ENCODE results near the gene LYRM2. TPM values are rescaled to one million over a fixed set of nuclear protein-coding genes. Genes with fewer than 3 reads are reported as not detected.

LYRM2 gene
- total RNA-seq, 4 donors from 2014 or later = 8.1 to 19.5 (median 14.4) TPM

- Histone ChIP-seq H3K9me3 (no peaks in the 10 kb centered on the region), H3K4me1 (no peaks in the 10 kb centered on the region), H3K27me3 (no peaks in the 10 kb centered on the region), H3K36me3 (no peaks in the 10 kb centered on the region), H3K27ac (no peak overlapping the region), H3K4me3 (no peak overlapping the region)
- TF ChIP-seq CTCF (IDR thresholded peaks at IDR 0.05) (no peak), POLR2AphosphoS5 (IDR thresholded peaks at IDR 0.05) (no peak), POLR2A (IDR thresholded peaks at IDR 0.05) (no peak), EP300 (IDR thresholded peaks at IDR 0.05) (no peak)
- DNase-seq (ENCODE audit: low spot score in 2 of 2) = no peak
- WGBS = 85% methylated on average over 5 of the region's 5 CpGs
Measured at GRCh38 chr6:89604653-89605052, 33.9 kb downstream of the LYRM2 start.

GRCh38 chr6:89602166-89602565 lies 36.4 kb downstream of the LYRM2 start:
- H3K4me3 ChIP-seq = no peak overlapping the region
- no peaks in the 10 kb centered on the region for H3K9me3 ChIP-seq
- WGBS = 96% methylated on average over 6 of the region's 6 CpGs
- H3K4me1 ChIP-seq = no peaks in the 10 kb centered on the region
- H3K27me3 ChIP-seq = no peaks in the 10 kb centered on the region
- TF ChIP-seq CTCF (IDR thresholded peaks at IDR 0.05) (no peak), POLR2AphosphoS5 (IDR thresholded peaks at IDR 0.05) (no peak), POLR2A (IDR thresholded peaks at IDR 0.05) (no peak), EP300 (IDR thresholded peaks at IDR 0.05) (no peak)
- H3K27ac ChIP-seq = no peak overlapping the region
- no peaks in the 10 kb centered on the region for H3K36me3 ChIP-seq
- no peak for DNase-seq (ENCODE audit: low spot score in 2 of 2)

- no peak overlapping the region for H3K4me3 ChIP-seq
- H3K9me3 ChIP-seq = no peaks in the 10 kb centered on the region
- no peak for TF ChIP-seq EP300 (IDR thresholded peaks at IDR 0.05)
- TF ChIP-seq POLR2AphosphoS5 (IDR thresholded peaks at IDR 0.05) = no peak
- no peak for TF ChIP-seq POLR2A (IDR thresholded peaks at IDR 0.05)
- no peak for TF ChIP-seq CTCF (IDR thresholded peaks at IDR 0.05)
- no peaks in the 10 kb centered on the region for H3K4me1 ChIP-seq
- DNase-seq (ENCODE audit: low spot score in 2 of 2) = no peak
- H3K36me3 ChIP-seq = no peaks in the 10 kb centered on the region
- 87% methylated on average over 7 of the region's 7 CpGs for WGBS
- no peak overlapping the region for H3K27ac ChIP-seq
- H3K27me3 ChIP-seq = no peaks in the 10 kb centered on the region
Measured at GRCh38 chr6:89599727-89600126, 38.8 kb downstream of the LYRM2 start.

- H3K27ac ChIP-seq = no peak overlapping the region
- WGBS = 22% methylated on average over 3 of the region's 3 CpGs
- no peaks in the 10 kb centered on the region for H3K36me3 ChIP-seq
- no peaks in the 10 kb centered on the region for H3K4me1 ChIP-seq
- no peak for TF ChIP-seq POLR2A (IDR thresholded peaks at IDR 0.05)
- TF ChIP-seq POLR2AphosphoS5 (IDR thresholded peaks at IDR 0.05) = no peak
- no peak for TF ChIP-seq EP300 (IDR thresholded peaks at IDR 0.05)
- no peak for TF ChIP-seq CTCF (IDR thresholded peaks at IDR 0.05)
- no peaks in the 10 kb centered on the region for H3K27me3 ChIP-seq
- H3K4me3 ChIP-seq = no peak overlapping the region
- H3K9me3 ChIP-seq = no peaks in the 10 kb centered on the region
- DNase-seq (ENCODE audit: low spot score in 2 of 2) = no peak
Measured at GRCh38 chr6:89597988-89598387, 40.6 kb downstream of the LYRM2 start.

GRCh38 chr6:89597372-89597771 lies 41.2 kb downstream of the LYRM2 start:
- Histone ChIP-seq H3K36me3 (no peaks in the 10 kb centered on the region), H3K4me1 (no peaks in the 10 kb centered on the region), H3K27me3 (no peaks in the 10 kb centered on the region), H3K27ac (no peak overlapping the region), H3K9me3 (no peaks in the 10 kb centered on the region), H3K4me3 (no peak overlapping the region)
- 47% methylated on average over 2 of the region's 2 CpGs for WGBS
- no peak for TF ChIP-seq CTCF (IDR thresholded peaks at IDR 0.05)
- TF ChIP-seq POLR2AphosphoS5 (IDR thresholded peaks at IDR 0.05) = no peak
- no peak for DNase-seq (ENCODE audit: low spot score in 2 of 2)

Measured in suprapubic skin (tissue), 4 donors.